Measurements from ENCODE around the gene HOXB3.

Gene HOXB3

GRCh38 chr17:48639136-48639535 is 49.1 kb upstream of the HOXB3 start:
- Histone ChIP-seq H3K4me1 (ENCODE audit: control insufficient read depth, insufficient read depth, low read length) (0 out of 2 replicates have a peak, but pooled peaks cover 2% of the 10 kb centered on the region), H3K4me3 (ENCODE audit: low read depth, low read length) (no peak overlapping the region), H3K27ac (ENCODE audit: extremely low read depth, low read depth, low read length) (no peak overlapping the region), H3K36me3 (ENCODE audit: control insufficient read depth in 2 of 2, insufficient read depth in 1 of 2, low read length in 2 of 2) (peaks cover 8 to 45% of the 10 kb centered on the region in 2 experiments; a peak in 2 of 3 replicates), H3K9me3 (ENCODE audit: control insufficient read depth, insufficient read depth, low read depth, low read length) (no peaks in the 10 kb centered on the region)
- TF ChIP-seq ZXDB (tag by site-specific recombination; IDR thresholded peaks at IDR 0.05) (no peak), SP2 (tag by site-specific recombination; IDR thresholded peaks at IDR 0.05) (peak; percentile 31; the same call in 1 of the 2 replicates), FEZF1 (tag by site-specific recombination; IDR thresholded peaks at IDR 0.05) (0 out of 2 replicates have a peak, but pooled peaks have one; percentile 14)
- ChIA-PET CTCF (interaction anchor here (0.6 to 2.2 kb wide), 3 partner anchors 9 to 377 kb away, joined by 3 to 6 read pairs (median 3); no protein-coding TSS in a partner anchor), POLR2A (interaction anchor here (1.6 to 1.9 kb wide), 2 partner anchors 10 to 13 kb away, joined by 6 to 7 read pairs; partner anchors contain the start of gene HOXB9)

GRCh38 chr17:48637323-48638260 is 47.6 kb upstream of the HOXB3 start:
- no peaks in the 10 kb centered on the region for H3K9me3 ChIP-seq (ENCODE audit: control insufficient read depth, insufficient read depth, low read depth, low read length)
- no peak overlapping the region for H3K4me3 ChIP-seq (ENCODE audit: low read depth, low read length)
- H3K4me1 ChIP-seq (ENCODE audit: control insufficient read depth, insufficient read depth, low read length) = no peaks in the 10 kb centered on the region
- no peak overlapping the region for H3K27ac ChIP-seq (ENCODE audit: extremely low read depth, low read depth, low read length)
- peaks cover 8 to 49% of the 10 kb centered on the region in 2 experiments; a peak in 2 of 3 replicates for H3K36me3 ChIP-seq (ENCODE audit: control insufficient read depth in 2 of 2, insufficient read depth in 1 of 2, low read length in 2 of 2)
- TF ChIP-seq ZNF837 (tag by site-specific recombination; IDR thresholded peaks at IDR 0.05) (no peak), ZBTB20 (tag by site-specific recombination; IDR thresholded peaks at IDR 0.05) (no peak), IKZF3 (tag by site-specific recombination; IDR thresholded peaks at IDR 0.05) (no peak), ZNF214 (tag by site-specific recombination; IDR thresholded peaks at IDR 0.05; ENCODE audit: borderline replicate concordance) (no peak), ZBTB17 (tag by site-specific recombination; IDR thresholded peaks at IDR 0.05) (no peak), GLIS2 (tag by site-specific recombination; IDR thresholded peaks at IDR 0.05) (no peak), PRDM10 (tag by site-specific recombination; IDR thresholded peaks at IDR 0.05) (peak; percentile 82), ZNF174 (tag by site-specific recombination; IDR thresholded peaks at IDR 0.05) (no peak)
- ChIA-PET POLR2A (interaction anchor here (1.1 to 2.5 kb wide), 3 partner anchors 9 to 16 kb away, joined by 3 to 38 read pairs (median 23); partner anchors contain the start of gene HOXB9), CTCF (interaction anchor here (0.5 to 2.9 kb wide), 18 partner anchors 7 to 486 kb away, joined by 3 to 37 read pairs (median 5); partner anchors contain the start of gene HOXB9)

- ChIA-PET CTCF (interaction anchor here (0.5 to 2.9 kb wide), 33 partner anchors 8 to 1868 kb away, joined by 3 to 37 read pairs (median 4); partner anchors contain the start of gene HOXB9), POLR2A (interaction anchor here (0.6 to 2.5 kb wide), 7 partner anchors 10 to 1797 kb away, joined by 3 to 38 read pairs (median 6); partner anchors contain the start of genes HOXB13 and HOXB9)
- TF ChIP-seq PATZ1 (tag by site-specific recombination; IDR thresholded peaks at IDR 0.05) (peak; percentile 49; the same call in 1 of the 2 replicates), KLF16 (tag by site-specific recombination; IDR thresholded peaks at IDR 0.05) (0 out of 2 replicates have a peak, but pooled peaks have one; percentile 44), ZBTB20 (tag by site-specific recombination; IDR thresholded peaks at IDR 0.05) (peak; percentile 80), ZNF335 (tag by site-specific recombination; conservative IDR thresholded peaks at IDR 0.05) (peak; percentile 58), ZXDB (tag by site-specific recombination; IDR thresholded peaks at IDR 0.05) (peak; percentile 54; the same call in 1 of the 2 replicates), ZNF654 (tag by site-specific recombination; IDR thresholded peaks at IDR 0.05; ENCODE audit: low read depth) (0 out of 2 replicates have a peak, but pooled peaks have one; percentile 21)
- TF ChIP-seq, protein P1, sequence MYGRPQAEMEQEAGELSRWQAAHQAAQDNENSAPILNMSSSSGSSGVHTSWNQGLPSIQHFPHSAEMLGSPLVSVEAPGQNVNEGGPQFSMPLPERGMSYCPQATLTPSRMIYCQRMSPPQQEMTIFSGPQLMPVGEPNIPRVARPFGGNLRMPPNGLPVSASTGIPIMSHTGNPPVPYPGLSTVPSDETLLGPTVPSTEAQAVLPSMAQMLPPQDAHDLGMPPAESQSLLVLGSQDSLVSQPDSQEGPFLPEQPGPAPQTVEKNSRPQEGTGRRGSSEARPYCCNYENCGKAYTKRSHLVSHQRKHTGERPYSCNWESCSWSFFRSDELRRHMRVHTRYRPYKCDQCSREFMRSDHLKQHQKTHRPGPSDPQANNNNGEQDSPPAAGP (tag by site-specific recombination; IDR thresholded peaks at IDR 0.05) = no peak
- TF ChIP-seq, protein P2, sequence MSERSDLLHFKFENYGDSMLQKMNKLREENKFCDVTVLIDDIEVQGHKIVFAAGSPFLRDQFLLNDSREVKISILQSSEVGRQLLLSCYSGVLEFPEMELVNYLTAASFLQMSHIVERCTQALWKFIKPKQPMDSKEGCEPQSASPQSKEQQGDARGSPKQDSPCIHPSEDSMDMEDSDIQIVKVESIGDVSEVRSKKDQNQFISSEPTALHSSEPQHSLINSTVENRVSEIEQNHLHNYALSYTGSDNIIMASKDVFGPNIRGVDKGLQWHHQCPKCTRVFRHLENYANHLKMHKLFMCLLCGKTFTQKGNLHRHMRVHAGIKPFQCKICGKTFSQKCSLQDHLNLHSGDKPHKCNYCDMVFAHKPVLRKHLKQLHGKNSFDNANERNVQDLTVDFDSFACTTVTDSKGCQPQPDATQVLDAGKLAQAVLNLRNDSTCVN (tag by site-specific recombination; optimal IDR thresholded peaks at IDR 0.05) = peak; percentile 19
These were observed 46.4 kb upstream of the HOXB3 start for GRCh38 chr17:48636177-48637018.

More at GRCh38 chr17:48636177-48637018, 46.4 kb upstream of the HOXB3 start:
- Histone ChIP-seq H3K4me1 (ENCODE audit: control insufficient read depth, insufficient read depth, low read length) (no peaks in the 10 kb centered on the region), H3K27ac (ENCODE audit: extremely low read depth, low read depth, low read length) (peak overlapping the region; percentile 49), H3K36me3 (ENCODE audit: control insufficient read depth in 2 of 2, insufficient read depth in 1 of 2, low read length in 2 of 2) (peaks cover 8 to 43% of the 10 kb centered on the region in 2 experiments; a peak in 2 of 3 replicates), H3K9me3 (ENCODE audit: control insufficient read depth, insufficient read depth, low read depth, low read length) (no peaks in the 10 kb centered on the region), H3K4me3 (ENCODE audit: low read depth, low read length) (no peak overlapping the region)

Measured in HEK293 (cell line).